GM10266 (cell line): ENCODE measurements around the gene GBX2.

Source experiments
- DNase-seq: peaks from one replicate; pipeline ENCODE4 v3.0.0; 2012; ENCODE audit errors: extremely low spot score
- CTCF ChIP-seq: IDR thresholded peaks from 2 replicates; pipeline ENCODE4 v1.5.1; 2012; ENCODE audit warnings: mild to moderate bottlenecking, low read depth; ENCODE audit not compliant: control insufficient read depth, insufficient read depth; ENCODE audit errors: missing control alignments

GBX2 gene

DNA sequence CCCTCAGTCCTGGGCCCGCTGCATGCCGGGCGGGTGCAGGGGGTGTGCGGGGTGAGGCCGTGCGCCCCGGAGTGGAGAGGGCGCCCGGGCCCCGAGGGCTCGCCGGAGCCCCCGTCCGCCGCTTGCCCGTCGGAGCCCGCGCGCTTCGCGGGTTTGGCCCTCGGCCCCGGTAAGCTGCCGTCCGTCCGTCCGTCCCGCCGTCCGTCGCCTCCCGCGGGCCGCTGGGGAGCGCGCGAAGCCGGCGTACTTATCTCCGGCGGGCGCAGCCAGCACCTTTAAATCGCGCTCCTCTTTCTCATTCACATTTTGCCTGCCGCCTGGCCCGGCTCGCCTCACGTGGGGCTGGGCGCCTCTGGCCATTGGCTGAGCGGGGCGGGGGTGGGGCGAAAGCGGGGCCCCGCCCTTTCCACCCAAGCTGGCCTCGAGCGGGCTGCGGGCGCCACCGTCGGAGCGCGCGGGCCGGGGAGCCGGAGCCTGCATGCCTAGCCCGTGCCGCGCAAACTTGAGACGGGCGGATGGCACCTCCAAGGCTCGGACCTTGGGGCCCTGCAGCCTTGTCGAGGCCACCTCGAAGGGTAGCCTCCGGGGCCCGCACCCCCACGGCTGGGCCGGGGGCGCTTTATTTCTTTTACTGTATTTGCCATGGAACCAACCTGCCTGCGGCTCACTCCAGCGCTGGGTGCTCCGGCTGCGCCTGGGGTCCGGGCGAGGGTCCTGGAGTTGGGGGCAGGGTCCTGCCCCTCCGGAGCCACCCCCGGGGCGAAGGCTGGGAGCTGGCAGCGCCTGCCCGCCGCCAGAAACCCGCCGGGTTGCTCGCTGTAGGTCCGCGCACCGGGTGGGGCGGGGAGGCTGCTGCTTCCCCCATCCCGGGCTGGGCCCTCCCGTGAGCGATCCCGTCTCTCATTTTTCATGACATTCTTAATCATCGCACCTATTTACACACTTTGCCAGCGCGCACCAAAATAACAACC is at the start of gene GBX2:
Gene GBX2 (minus strand): TSS at position 277 of the 971 bp plus-strand sequence. CDS start 415 bp downstream, outside the sequence.
- no peak for TF ChIP-seq CTCF
- DNase-seq, result no peak

GRCh38 chr2:236217926-236218325 is 49.7 kb upstream of the GBX2 start:
- DNase-seq, result no peak

DNA sequence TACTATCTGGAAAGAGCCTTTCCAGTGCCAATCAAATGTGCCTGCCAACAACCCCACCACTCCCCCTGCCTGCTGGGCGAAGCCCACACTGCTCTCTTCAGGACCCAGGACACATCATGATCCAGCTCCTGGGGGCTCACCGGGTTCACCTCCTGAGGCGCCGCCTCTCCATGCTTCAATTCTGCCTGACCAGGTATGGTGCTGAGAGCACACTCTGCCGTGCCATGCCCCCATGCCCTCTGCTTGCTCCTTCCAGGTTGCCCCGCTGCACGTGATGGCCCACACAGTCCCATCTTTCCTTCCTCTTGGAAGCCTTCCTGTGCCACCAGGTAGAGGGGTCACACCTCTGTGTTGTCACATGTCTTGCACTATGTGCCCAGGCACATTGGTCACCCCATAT is 48.5 kb upstream of the GBX2 start:
- DNase-seq, result no peak
- TF ChIP-seq CTCF, result no peak

More at GRCh38 chr2:236217926-236218325, 49.7 kb upstream of the GBX2 start:
- no peak for TF ChIP-seq CTCF

- DNase-seq, result no peak
- no peak for TF ChIP-seq CTCF
Observed at GRCh38 chr2:236215761-236216333, 47.7 kb upstream of the GBX2 start.

DNA sequence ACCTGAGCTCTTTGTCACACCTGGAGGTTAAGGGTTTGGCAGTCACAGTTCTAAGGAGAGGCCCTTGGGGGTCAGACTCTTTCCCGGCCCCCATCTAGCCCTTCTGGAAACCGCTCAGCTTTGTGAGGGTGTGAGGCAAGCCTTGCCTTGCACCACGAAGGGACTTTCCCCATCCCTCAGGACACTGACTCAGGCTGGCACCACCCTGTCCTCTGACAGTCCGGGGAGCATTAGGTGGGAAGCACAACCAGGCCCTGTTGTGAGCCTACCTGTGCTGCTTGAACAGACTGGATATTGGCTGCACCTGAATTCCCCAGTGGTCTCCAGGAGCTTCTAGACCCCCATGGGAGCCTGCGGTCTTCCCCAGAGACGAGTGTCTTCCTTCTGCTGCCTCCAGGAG is 47.0 kb upstream of the GBX2 start:
- TF ChIP-seq CTCF, result no peak

DNA sequence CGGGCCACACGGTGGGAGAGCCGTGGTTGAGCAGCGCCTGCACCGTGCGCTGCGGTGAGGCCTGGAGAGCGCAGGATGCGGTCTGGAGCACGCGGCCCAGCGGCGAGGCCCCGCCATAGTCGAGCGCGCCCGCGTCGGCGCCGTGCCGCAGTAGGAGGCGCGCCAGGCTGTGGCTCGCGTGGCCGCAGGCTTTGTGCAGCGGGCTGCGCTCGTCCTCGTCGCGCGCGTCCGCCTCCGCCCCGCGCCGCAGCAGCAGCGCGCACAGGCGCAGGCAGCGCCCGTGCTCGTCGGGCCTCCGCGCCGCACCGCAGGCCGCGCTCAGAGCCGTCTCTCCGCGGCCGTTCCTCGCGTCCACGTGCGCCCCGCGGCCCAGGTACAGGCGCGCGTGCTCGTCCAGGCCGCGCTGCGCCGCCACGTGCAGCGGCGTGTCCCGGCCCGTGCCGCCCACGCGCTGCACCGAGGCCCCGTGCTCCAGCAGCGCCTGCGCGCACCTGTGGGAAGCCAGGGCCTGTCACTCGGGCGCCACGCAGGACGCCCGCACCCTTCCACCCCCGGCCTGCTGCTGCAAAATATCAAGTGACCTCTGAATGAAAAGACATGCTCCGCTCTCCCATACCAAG is 46.3 kb upstream of the GBX2 start:
- no peak for TF ChIP-seq CTCF
- DNase-seq, result no peak

More for the DNA sequence above, 47.0 kb upstream of the GBX2 start:
- DNase-seq, result no peak
